Neural cell (in vitro differentiated cells): ENCODE measurements around the gene TNFAIP8L1. TPM values are rescaled to one million over a fixed set of nuclear protein-coding genes. Genes with fewer than 3 reads are reported as not detected.

Experiments used
- H2AFZ ChIP-seq: fragments of 200-600, 300-800 bp; sonication (generic), shearing (Covaris generic); 2 replicates; pipeline ENCODE4 v1.6.0; 2014; ENCODE audit warnings: low read depth, mild to moderate bottlenecking, antibody characterized with exemption, low read length, moderate library complexity
- H3F3A ChIP-seq: fragments of 200-600 bp; shearing (Covaris generic); 2 replicates; pipeline ENCODE4 v1.6.1; 2016; ENCODE audit warnings: mild to moderate bottlenecking, moderate library complexity, mixed read lengths, antibody characterized with exemption, low read length; ENCODE audit not compliant: insufficient read depth, poor library complexity, severe bottlenecking
- H3K27ac ChIP-seq: fragments of 200-600, 300-800 bp; sonication (generic), shearing (Covaris generic); 2 replicates; pipeline ENCODE4 v1.5.1; 2014; ENCODE audit warnings: mild to moderate bottlenecking, low read length, moderate library complexity
- H3K27me3 ChIP-seq: fragments of 300-800, 200-600 bp; sonication (generic), shearing (Covaris generic); 2 replicates; pipeline ENCODE4 v1.6.0; 2014; ENCODE audit warnings: mild to moderate bottlenecking, low read depth, low read length, moderate library complexity; ENCODE audit not compliant: insufficient read depth
- H3K36me3 ChIP-seq: fragments of 300-800, 200-600 bp; sonication (generic), shearing (Covaris generic); 2 replicates; pipeline ENCODE4 v1.5.1; 2014; ENCODE audit warnings: mild to moderate bottlenecking, antibody characterized with exemption, low read length, moderate library complexity; ENCODE audit not compliant: insufficient read depth
- H3K4me2 ChIP-seq: fragments of 300-800, 200-600 bp; sonication (generic), shearing (Covaris generic); 2 replicates; pipeline ENCODE4 v1.6.0; 2014; ENCODE audit warnings: mild to moderate bottlenecking, low read length
- H3K4me3 ChIP-seq: fragments of 300-800, 200-600 bp; sonication (generic), shearing (Covaris generic); 2 replicates; pipeline ENCODE4 v1.5.1; 2014; ENCODE audit warnings: mild to moderate bottlenecking, low read length, moderate library complexity
- H3K79me2 ChIP-seq: fragments of 200-600 bp; shearing (Covaris generic); replicated peaks from 2 replicates; pipeline ENCODE4 v1.6.0; 2014; ENCODE audit warnings: mild to moderate bottlenecking, low read length, moderate library complexity; ENCODE audit not compliant: insufficient read depth
- H3K9ac ChIP-seq: fragments of 300-800, 200-600 bp; sonication (generic), shearing (Covaris generic); 2 replicates; pipeline ENCODE4 v1.6.1; 2016; ENCODE audit warnings: mild to moderate bottlenecking, low read length, mixed read lengths
- H3K9me2 ChIP-seq: fragments of 200-600 bp; shearing (Covaris generic); 2 replicates; pipeline ENCODE4 v1.6.1; 2016; ENCODE audit warnings: mild to moderate bottlenecking, low read length, mixed read lengths; ENCODE audit not compliant: insufficient read depth
- H3K9me3 ChIP-seq: fragments of 200-600, 300-800 bp; sonication (generic), shearing (Covaris generic); 2 replicates; pipeline ENCODE4 v1.6.1; 2016; ENCODE audit warnings: mild to moderate bottlenecking, mixed run types, low read length, moderate library complexity, mixed read lengths
- H4K20me1 ChIP-seq: fragments of 200-600 bp; shearing (Covaris generic); 2 replicates; pipeline ENCODE4 v1.6.1; 2016; ENCODE audit warnings: mild to moderate bottlenecking, mixed run types; ENCODE audit not compliant: insufficient read depth
- EP300 ChIP-seq: fragments of 450-650 bp; conservative IDR thresholded peaks from 2 replicates; pipeline ENCODE4 v1.6.1; 2014; ENCODE audit warnings: antibody characterized with exemption, mild to moderate bottlenecking, moderate library complexity; ENCODE audit not compliant: poor library complexity, severe bottlenecking
- EZH2 ChIP-seq: fragments of 200-600, 300-800 bp; shearing (Covaris generic), sonication (generic); IDR thresholded peaks from 2 replicates; pipeline ENCODE4 v1.6.1; 2014; ENCODE audit warnings: antibody characterized with exemption, low read length, borderline replicate concordance, mild to moderate bottlenecking; ENCODE audit not compliant: insufficient read depth, poor library complexity, severe bottlenecking
- MXI1 ChIP-seq: fragments of 450-650 bp; conservative IDR thresholded peaks from 2 replicates; pipeline ENCODE4 v1.6.1; 2014; ENCODE audit warnings: antibody characterized with exemption, mild to moderate bottlenecking; ENCODE audit not compliant: poor library complexity, severe bottlenecking
- POLR2AphosphoS5 ChIP-seq: IDR thresholded peaks from 2 replicates; pipeline ENCODE4 v1.6.1; 2012
- RAD21 ChIP-seq: fragments of 450-650 bp; conservative IDR thresholded peaks from 2 replicates; pipeline ENCODE4 v1.6.1; 2014; ENCODE audit warnings: antibody characterized with exemption, mild to moderate bottlenecking, moderate library complexity
- REST ChIP-seq: IDR thresholded peaks from 2 replicates; pipeline ENCODE4 v1.6.1; 2012; ENCODE audit warnings: borderline replicate concordance
- SMC3 ChIP-seq: fragments of 450-650 bp; conservative IDR thresholded peaks from 2 replicates; pipeline ENCODE4 v1.6.1; 2014; ENCODE audit warnings: antibody characterized with exemption, mild to moderate bottlenecking, moderate library complexity; ENCODE audit not compliant: poor library complexity
- TAF1 ChIP-seq: IDR thresholded peaks from 2 replicates; pipeline ENCODE4 v1.6.1; 2012; ENCODE audit warnings: low read depth
- polyA plus RNA-seq: library from polyadenylated mRNA; depleted of rRNA; stranded (reverse); fragments of >200 nt; gene quantifications from 2 replicates; pipeline ENCODE4 v1.2.3, GENCODE V29; 2014
- TF ChIP-seq, protein P1 (sequence below): fragments of 450-650 bp; IDR thresholded peaks from 2 replicates; pipeline ENCODE4 v1.5.1; 2014; ENCODE audit warnings: antibody characterized with exemption, mild to moderate bottlenecking, moderate library complexity; ENCODE audit not compliant: poor library complexity, severe bottlenecking

Gene TNFAIP8L1
- polyA plus RNA-seq, 1 donor from 2014 or later = 0.99 TPM

DNA sequence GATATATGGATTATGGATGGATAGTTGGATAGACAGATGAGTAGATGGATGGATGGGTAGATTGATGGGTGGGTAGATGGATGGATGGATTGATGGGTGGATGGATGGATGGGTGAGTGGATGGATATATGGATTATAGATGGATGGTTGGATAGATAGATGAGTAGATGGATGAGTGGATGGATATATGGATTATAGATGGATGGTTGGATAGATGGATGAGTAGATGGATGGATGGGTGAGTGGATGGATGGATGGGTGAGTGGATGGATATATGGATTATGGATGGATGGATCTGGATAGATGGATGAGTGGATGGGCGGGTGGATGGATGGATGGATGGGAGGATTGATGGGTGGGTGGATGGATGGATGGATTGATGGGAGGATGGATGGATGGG lies 36.4 kb upstream of the TNFAIP8L1 start:
- no peaks in the 10 kb centered on the region for H3K9me3 ChIP-seq
- H4K20me1 ChIP-seq = no peaks in the 10 kb centered on the region
- no peaks in the 10 kb centered on the region for H3K27me3 ChIP-seq
- no peak overlapping the region for H3K27ac ChIP-seq
- TF ChIP-seq RAD21 (no peak), MXI1 (no peak), EP300 (no peak), EZH2 (no peak), POLR2AphosphoS5 (no peak), TAF1 (no peak), REST (no peak), SMC3 (no peak)
- TF ChIP-seq, protein P1, sequence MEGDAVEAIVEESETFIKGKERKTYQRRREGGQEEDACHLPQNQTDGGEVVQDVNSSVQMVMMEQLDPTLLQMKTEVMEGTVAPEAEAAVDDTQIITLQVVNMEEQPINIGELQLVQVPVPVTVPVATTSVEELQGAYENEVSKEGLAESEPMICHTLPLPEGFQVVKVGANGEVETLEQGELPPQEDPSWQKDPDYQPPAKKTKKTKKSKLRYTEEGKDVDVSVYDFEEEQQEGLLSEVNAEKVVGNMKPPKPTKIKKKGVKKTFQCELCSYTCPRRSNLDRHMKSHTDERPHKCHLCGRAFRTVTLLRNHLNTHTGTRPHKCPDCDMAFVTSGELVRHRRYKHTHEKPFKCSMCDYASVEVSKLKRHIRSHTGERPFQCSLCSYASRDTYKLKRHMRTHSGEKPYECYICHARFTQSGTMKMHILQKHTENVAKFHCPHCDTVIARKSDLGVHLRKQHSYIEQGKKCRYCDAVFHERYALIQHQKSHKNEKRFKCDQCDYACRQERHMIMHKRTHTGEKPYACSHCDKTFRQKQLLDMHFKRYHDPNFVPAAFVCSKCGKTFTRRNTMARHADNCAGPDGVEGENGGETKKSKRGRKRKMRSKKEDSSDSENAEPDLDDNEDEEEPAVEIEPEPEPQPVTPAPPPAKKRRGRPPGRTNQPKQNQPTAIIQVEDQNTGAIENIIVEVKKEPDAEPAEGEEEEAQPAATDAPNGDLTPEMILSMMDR = no peak
- no peaks in the 10 kb centered on the region for H3F3A ChIP-seq
- H3K9me2 ChIP-seq = no peaks in the 10 kb centered on the region
- H3K4me2 ChIP-seq = no peak overlapping the region
- H3K4me3 ChIP-seq = no peak overlapping the region
- no peak overlapping the region for H2AFZ ChIP-seq
- no peaks in the 10 kb centered on the region for H3K36me3 ChIP-seq
- no peaks in the 10 kb centered on the region for H3K79me2 ChIP-seq
- no peak overlapping the region for H3K9ac ChIP-seq

DNA sequence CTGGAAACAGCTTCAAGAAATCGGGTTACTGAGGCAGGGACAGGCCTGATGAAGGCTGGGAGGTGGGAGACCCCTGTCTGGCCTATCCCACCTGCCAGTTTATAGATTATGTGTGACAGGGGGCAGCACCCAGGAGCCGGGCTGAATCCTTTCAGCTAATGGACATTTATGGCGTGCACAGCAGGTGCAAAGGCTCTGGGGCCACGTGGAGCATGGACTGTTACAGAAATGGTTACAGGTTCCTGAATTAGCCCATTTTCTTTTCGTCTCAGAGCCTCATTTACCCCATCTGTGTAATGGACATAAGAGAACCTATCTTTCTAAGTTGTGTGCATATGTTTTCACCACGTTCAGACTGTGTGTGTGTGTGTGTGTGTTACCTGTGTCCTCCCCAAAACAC lies 34.4 kb upstream of the TNFAIP8L1 start:
- H3F3A ChIP-seq = no peaks in the 10 kb centered on the region
- TF ChIP-seq POLR2AphosphoS5 (no peak), REST (no peak), TAF1 (no peak)

More for the DNA sequence above, 34.4 kb upstream of the TNFAIP8L1 start:
- H3K27me3 ChIP-seq = no peaks in the 10 kb centered on the region
- H4K20me1 ChIP-seq = no peaks in the 10 kb centered on the region
- H3K9me2 ChIP-seq = no peaks in the 10 kb centered on the region
- H2AFZ ChIP-seq = no peak overlapping the region
- no peak overlapping the region for H3K9ac ChIP-seq
- no peaks in the 10 kb centered on the region for H3K79me2 ChIP-seq
- no peaks in the 10 kb centered on the region for H3K9me3 ChIP-seq
- no peak overlapping the region for H3K4me2 ChIP-seq
- H3K36me3 ChIP-seq = no peaks in the 10 kb centered on the region
- H3K4me3 ChIP-seq = no peak overlapping the region
- H3K27ac ChIP-seq = no peak overlapping the region
